ENCODE results near the gene RIN3.
A peak's percentile ranks its signal among the peaks of the same experiment; 100 is the strongest.

Gene RIN3

DNA sequence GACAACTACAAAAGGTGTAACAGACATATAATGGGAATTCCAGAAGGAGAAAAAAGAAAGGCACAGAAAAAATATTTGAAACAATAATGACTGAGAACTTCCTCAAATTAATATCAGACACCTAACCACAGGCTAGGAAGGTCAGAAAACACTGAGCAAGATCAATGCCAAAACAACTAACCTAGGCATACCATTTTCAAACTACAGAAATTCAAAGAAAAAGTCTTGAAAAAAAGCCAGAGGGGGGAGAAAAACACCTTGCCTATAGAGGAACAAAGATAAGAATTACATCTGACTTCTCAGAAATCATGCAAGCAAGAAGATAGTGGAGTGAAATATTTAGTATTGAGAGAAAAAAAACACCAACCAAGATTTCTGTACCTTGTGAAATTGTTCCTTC, 77.8 kb downstream of the RIN3 start:
- peak; percentile 16 for DNase-seq (ENCODE audit: low read depth)
- H3K4me3 ChIP-seq (ENCODE audit: low read depth, low read length) = no peak overlapping the region
- TF ChIP-seq POLR2A (IDR thresholded peaks at IDR 0.05; ENCODE audit: extremely low read depth, insufficient read length) (no peak), MYC (IDR thresholded peaks at IDR 0.05; ENCODE audit: low read depth, low read length) (no peak)
- TF ChIP-seq, protein P1, sequence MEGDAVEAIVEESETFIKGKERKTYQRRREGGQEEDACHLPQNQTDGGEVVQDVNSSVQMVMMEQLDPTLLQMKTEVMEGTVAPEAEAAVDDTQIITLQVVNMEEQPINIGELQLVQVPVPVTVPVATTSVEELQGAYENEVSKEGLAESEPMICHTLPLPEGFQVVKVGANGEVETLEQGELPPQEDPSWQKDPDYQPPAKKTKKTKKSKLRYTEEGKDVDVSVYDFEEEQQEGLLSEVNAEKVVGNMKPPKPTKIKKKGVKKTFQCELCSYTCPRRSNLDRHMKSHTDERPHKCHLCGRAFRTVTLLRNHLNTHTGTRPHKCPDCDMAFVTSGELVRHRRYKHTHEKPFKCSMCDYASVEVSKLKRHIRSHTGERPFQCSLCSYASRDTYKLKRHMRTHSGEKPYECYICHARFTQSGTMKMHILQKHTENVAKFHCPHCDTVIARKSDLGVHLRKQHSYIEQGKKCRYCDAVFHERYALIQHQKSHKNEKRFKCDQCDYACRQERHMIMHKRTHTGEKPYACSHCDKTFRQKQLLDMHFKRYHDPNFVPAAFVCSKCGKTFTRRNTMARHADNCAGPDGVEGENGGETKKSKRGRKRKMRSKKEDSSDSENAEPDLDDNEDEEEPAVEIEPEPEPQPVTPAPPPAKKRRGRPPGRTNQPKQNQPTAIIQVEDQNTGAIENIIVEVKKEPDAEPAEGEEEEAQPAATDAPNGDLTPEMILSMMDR (IDR thresholded peaks at IDR 0.05; ENCODE audit: low read depth, low read length) = no peak
- TF ChIP-seq, protein P2, sequence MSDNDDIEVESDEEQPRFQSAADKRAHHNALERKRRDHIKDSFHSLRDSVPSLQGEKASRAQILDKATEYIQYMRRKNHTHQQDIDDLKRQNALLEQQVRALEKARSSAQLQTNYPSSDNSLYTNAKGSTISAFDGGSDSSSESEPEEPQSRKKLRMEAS (IDR thresholded peaks at IDR 0.05; ENCODE audit: low read depth, low read length) = no peak

DNA sequence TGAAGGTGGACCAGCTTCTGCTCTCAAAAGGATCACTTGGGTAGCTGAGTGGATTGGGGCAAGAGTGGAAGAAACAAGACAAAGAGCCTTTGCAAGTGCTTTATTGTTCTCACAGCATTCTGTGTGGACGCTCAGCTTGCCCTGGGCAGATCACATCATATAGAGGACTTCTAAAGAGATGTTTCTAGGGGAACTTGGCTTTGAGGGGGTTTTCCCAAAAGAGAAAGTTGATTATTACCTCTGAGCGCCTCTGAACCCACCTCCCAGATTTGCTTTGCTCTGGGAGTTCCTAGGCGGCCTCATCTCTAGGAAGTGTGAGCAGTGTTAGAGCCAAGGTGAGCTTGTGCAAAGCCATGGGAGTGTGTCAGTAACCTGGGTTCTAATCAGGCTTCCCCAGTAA, 81.7 kb downstream of the RIN3 start:
- no peak overlapping the region for H3K4me3 ChIP-seq (ENCODE audit: low read depth, low read length)
- TF ChIP-seq MYC (IDR thresholded peaks at IDR 0.05; ENCODE audit: low read depth, low read length) = no peak
- TF ChIP-seq, protein P2 (IDR thresholded peaks at IDR 0.05; ENCODE audit: low read depth, low read length) = no peak
- TF ChIP-seq, protein P1 (IDR thresholded peaks at IDR 0.05; ENCODE audit: low read depth, low read length) = no peak
- TF ChIP-seq POLR2A (IDR thresholded peaks at IDR 0.05; ENCODE audit: extremely low read depth, insufficient read length) = no peak
- DNase-seq (ENCODE audit: low read depth) = no peak

DNA sequence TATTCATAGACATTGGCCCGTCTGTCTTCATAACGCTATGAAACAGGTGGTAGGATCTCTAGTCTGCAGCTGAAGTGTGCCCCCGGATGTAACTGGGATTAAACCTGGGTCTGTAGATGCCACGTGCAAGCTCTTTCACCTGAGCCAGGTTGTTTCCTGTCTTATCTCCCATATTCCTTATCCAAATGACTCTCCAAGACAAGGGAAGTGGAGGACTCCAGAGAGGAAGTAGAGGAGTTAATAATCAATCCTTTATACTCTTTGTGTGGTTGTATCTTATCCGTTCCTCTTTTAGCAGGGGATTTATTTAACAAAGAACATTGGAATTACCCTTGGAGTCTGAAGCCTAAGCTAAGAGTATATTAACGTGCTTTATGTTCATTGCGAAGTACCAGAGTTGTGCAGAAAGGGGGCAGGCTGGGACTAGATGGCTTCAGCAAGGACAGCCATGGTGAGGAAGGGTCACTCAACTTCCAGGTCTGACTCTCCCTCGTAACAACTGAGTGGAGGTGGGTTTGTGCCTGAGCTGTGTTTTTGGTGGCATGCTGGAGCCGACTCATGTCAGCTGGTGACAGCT, 82.8 kb downstream of the RIN3 start:
- peak; percentile 30 for DNase-seq (ENCODE audit: low read depth)
- no peak overlapping the region for H3K4me3 ChIP-seq (ENCODE audit: low read depth, low read length)
- TF ChIP-seq, protein P1 (IDR thresholded peaks at IDR 0.05; ENCODE audit: low read depth, low read length) = peak; percentile 28
- TF ChIP-seq, protein P2 (IDR thresholded peaks at IDR 0.05; ENCODE audit: low read depth, low read length) = no peak

DNA sequence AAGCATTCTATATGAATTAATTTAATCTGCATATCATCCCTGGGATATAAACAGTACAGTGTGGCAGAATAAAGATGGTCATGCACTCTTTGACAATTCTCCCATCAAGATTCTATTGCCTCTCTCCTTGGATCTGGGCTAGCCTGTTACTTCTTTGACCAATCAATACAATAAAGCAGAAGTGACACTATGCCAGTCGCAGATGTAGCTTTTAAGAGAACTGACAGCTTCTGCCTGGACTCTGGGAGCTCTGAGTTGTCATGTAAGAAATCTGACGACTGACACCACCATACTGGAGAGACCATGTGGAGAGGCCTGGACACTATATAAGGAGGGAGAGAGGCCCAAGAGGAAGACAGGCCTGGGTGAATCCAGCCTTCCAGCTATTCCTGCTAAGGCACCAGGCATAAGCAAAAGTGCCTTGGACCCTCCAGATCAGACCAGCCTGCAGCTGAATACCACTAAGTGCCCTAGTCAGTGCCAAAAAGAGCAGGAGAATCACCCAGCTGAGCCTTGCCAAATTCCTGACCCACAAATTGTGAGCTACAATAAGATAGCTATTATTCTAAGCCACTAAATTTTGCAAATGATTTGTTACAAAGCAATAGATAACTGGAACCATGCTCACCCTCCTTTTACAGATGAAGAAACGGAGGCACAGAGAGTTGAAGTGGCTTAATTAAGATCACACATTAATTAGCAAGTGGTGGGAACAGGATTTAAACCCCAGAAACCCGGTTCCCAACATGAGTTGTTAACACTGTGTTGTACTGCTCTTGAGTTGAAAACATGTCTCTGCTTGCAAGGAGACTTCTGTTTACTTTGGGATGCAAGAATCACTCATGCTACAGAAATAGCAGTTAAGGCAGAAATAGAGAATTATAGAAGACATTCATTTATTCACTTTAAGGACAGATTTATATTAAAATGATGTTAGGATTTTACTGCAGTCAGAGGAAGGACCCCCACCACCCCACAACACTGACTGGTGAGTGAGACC, 84.6 kb downstream of the RIN3 start:
- TF ChIP-seq, protein P2 (IDR thresholded peaks at IDR 0.05; ENCODE audit: low read depth, low read length) = no peak
- TF ChIP-seq, protein P1 (IDR thresholded peaks at IDR 0.05; ENCODE audit: low read depth, low read length) = no peak
- TF ChIP-seq POLR2A (IDR thresholded peaks at IDR 0.05; ENCODE audit: extremely low read depth, insufficient read length) (no peak), MYC (IDR thresholded peaks at IDR 0.05; ENCODE audit: low read depth, low read length) (no peak)
- no peak overlapping the region for H3K4me3 ChIP-seq (ENCODE audit: low read depth, low read length)
- no peak for DNase-seq (ENCODE audit: low read depth)

DNA sequence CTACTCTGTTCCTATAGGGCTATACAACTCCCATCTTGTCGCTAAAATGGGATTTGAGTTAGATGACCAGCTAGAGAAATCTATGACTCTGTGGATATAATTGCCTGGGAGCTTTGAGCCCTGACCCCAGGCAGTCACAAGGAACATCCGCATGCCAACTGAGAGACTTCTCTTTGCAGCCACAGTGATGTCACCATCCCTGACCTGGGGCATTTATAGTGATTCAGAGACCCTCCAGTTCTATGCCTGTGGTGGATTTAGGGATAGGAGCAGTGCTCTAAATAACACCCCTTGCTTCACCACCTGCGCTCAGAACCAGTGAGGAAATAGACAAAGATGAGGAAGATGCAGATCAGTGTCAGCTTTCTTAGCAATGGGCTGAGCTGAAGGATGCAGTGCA, 86.2 kb downstream of the RIN3 start:
- H3K4me3 ChIP-seq (ENCODE audit: low read depth, low read length) = no peak overlapping the region
- DNase-seq (ENCODE audit: low read depth) = no peak
- TF ChIP-seq MYC (IDR thresholded peaks at IDR 0.05; ENCODE audit: low read depth, low read length) (no peak), POLR2A (IDR thresholded peaks at IDR 0.05; ENCODE audit: extremely low read depth, insufficient read length) (no peak)
- TF ChIP-seq, protein P2 (IDR thresholded peaks at IDR 0.05; ENCODE audit: low read depth, low read length) = no peak
- TF ChIP-seq, protein P1 (IDR thresholded peaks at IDR 0.05; ENCODE audit: low read depth, low read length) = no peak

All from NB4 (cell line).